Amniotic stem cell (primary cell): ENCODE measurements around the gene AP2M1.
"Not testable (repeated sequence)": the region's sequence is repeated elsewhere in the genome, so short reads cannot be mapped to it uniquely, and the experiment has no call there.

Source experiments
- DNase-seq: peaks from one replicate; lab custom pipeline; 2025; lab: John Stamatoyannopoulos, UW

Gene AP2M1

DNA sequence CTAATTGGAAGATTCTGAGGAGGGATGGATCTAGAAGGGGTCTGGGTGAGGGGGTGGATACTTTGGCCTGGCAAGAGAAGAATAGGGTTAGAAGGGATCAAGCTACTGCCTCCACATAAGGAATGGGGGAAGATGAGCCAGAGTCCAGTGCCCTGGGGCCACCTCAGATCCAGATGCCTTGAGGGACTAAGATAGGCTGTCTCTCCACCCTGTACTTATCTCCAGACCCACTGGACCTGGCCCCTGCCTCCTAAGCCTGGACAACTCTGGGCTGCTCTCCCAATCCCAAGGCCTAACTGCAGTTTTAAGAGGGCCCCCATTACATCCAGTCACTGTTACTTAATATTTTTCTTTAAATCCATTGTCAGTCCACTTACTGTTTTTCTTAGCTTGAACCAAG is 17.4 kb upstream of the AP2M1 start:
- DNase-seq = no peak

DNA sequence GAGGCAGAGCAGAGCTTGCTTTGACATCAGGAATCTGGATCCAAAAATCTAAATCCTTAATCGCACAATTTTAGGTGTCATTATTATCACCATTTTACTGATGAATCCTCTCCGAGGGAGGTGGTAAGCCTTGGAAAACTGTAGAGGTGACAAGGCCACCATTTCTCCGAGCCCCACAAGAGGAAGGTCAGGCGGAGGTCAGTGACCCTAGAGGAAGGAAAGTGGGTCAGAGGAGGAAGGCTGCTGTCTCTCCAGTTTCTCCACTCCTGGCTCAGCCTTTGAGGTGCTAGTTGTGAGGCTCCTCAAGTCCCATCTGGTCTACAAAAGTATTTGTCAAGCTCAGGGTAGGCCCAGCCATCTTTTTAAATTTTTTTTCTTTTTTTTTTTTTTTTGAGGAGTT is 16.3 kb upstream of the AP2M1 start:
- no peak for DNase-seq

DNA sequence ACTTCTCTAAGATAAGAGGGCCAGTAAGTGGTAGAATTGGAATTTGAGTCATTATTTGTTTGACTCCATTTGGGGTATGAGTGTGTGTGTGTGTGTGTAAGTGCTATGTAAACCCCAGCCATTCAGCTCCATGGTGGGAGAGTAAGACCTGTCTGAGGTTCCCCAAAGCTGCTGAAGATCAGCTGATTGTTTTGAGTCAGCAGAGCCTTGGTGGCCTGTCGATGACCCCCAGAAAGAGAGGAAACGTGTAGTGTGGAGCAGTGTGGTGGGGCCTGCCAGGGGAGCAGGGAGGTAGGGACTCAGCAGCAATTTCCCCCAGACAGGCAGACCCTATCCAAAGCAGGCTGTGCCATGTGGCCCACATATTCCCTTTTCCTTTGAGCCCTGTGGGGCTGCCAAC is 14.2 kb upstream of the AP2M1 start:
- no peak for DNase-seq

- DNase-seq = not testable (repeated sequence)
Observed at GRCh38 chr3:184162571-184163070, 12.0 kb upstream of the AP2M1 start.

DNA sequence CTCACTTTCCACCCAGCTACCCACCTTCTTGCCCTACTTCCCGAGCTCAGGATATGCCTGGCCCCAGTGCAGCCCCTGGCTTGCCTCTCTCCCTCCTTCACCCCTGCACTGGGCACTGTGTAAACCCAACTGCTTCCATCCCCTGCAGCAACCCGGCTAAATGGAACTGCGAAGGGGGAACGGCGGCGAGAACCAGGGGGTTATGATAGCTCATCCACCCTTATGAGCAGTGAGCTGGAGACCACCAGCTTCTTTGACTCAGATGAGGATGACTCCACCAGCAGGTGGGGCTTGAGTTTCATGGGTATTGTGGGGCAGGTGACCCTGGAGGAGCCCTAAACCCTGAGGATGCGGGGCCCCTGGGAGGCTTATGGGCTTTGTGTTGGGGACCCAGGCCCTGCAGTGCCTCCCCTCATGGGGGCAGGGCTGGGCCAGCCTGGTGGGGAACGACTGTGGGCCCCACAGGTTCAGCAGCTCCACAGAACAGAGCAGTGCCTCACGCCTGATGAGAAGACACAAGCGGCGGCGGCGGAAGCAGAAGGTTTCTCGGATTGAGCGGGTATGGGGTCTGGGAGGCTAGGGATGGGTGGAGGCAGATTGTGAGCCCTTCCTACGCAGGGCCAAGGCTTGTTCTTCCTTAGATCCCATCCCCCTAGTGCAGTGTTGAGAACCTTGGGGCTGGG is 9.9 kb upstream of the AP2M1 start:
- DNase-seq = no peak

GRCh38 chr3:184165543-184165942 is 9.1 kb upstream of the AP2M1 start:
- no peak for DNase-seq

DNA sequence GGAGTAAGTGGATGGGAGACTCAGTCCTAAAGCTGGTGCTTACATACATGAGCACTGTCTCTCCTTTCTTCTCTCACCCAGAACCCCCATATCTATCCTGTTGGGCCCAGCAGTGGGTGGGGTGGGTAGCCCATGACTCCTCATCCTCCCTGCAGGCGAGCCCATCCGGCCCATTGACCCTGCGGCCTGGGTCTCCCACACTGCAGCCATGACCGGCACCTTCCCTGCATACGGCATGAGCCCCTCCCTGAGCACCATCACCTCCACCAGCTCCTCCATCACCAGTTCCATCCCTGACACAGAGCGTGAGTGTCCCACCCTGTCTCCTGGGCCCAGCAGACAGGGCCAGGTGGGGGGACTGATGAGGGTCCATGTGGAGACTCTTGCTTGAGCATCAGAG is 8.0 kb upstream of the AP2M1 start:
- no peak for DNase-seq

DNA sequence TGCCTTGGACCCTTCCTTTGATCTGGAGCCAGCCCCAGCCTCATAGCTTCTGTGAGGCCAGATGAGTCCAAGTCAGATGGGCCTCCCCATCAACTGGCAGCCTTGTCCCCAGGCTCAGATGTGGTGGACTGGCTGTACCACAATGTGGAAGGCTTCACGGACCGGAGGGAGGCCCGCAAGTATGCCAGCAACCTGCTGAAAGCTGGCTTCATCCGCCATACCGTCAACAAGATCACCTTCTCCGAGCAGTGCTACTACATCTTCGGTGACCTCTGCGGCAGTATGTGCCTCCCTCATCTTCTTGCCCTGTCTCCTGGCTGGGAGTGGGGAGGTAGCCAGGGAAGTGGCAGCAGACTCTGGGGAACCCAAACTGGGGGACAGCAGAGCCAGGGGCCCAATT is 6.9 kb upstream of the AP2M1 start:
- no peak for DNase-seq

DNA sequence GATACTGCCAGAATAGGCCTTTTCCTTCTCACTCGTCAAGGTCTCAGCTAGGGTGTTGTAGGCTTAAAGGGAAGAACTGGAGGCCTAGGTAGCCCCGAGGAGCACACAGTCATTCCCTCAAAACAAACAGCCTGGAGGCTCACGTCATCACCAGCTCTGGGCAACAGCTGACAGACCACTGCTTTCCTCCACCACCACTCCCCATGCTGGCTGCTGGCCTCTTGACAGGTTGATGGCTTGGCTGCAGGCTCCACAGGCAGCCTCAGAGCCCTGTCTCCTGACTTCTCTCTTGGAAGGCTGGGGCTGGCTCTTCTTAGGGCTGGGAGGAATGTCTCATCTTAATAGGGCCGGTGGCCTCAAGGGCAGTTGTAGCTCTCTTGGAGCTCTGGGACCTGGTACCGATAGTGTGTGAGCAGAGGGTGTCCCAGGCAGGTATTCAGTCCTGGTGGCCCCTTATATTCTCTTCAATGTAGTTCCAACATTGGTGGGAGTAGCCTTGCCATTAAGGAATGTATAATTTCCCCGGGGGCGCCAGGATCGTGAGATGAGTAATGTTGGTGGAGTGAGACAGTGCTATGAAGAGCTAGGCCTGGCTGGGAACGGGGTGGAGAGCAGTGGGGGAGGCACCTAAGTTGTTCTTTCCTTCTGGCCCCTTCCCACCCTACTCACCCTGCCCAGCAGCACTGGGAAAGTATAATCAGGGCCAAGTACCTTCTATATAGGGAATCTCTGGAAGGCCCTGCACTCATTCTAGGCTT is 6.1 kb upstream of the AP2M1 start:
- peak; percentile 78 for DNase-seq

GRCh38 chr3:184169896-184170875 is 4.5 kb upstream of the AP2M1 start:
- DNase-seq = no peak

DNA sequence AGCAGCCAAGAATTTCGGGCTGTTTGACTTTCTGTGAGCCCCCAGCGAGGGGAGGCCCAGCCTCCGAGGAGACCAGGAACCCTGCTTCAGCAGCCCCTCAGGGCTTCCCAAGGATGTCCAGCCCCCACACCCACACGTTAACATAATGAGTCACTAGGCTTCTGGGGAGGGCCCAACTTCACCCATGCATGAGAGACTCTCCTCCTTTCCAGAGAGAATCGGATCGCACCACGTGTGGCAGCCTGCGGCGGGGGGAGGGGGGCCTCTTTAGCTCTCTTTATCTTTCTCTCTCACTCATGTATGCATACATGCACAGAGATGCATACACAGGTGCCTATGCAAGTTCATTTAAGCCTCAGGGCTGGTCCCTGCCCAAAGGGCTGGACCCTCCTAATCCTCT is 3.1 kb upstream of the AP2M1 start:
- DNase-seq = peak; percentile 71

DNA sequence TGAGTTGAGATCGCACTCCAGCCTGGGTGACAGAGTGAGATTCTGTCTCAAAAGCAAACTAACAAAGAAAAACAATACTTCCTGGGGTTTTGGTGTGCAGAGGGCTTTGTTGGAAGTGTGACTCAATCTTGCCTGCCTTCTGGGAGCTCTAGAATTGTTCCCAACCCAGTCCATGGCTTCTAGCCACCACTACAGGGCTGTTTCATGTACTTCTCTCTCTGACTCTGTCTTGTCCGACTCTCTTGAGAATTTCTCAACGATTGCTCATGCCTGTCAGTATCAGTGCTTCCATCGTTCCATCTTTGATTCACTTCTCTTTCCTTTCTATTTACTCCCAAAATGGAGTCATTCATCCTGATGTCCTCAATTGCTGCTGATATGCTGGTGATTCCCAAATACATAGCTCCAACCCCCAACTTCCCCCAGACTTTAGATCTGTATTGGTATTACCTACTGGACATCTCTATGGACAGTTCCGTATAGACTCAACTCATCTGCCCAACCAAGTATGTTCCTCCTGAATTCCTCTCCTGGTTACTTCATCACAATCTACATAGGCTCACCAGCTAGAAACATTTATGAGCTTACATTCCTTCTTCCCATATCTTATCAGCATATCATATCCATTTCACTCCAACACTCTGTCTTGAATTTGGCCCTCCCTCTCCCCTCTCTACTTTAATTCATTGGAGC is 1.8 kb upstream of the AP2M1 start:
- peak; percentile 70 for DNase-seq

DNA sequence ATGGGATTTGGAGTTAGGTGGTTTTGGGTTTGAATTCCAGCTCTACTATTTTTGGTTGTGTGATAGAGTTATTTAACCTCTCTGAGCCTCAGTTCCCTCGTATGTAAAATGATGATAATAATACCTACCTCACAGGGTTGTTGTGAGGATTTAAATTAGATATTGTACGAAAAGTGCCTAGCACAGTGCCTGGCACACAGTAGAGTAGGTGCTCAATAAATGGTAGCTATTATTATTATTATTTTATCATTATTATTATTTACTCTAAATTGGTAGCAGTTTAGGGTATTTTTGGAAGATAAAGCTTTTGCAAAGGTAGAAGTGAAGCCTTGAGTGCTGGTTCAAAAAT is 1.3 kb upstream of the AP2M1 start:
- DNase-seq = no peak

DNA sequence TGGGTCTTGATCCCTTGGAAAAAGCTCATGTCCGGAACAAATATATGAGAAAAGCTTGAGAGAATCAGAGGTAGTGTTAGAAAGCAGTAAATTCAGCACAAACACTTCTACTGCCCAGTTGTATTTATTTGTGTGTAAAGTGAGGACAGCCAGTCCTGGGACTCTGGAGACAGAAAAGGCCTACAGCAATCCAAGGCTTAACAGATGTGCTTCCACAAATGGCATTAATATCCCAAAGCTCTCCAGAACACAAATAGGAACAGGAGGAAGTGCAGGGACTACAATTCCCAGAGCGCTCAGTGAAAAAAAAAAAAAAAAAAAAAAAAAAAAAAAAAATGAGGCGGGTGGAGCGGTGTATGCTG is 390 bp upstream of the AP2M1 start:
- DNase-seq = no peak

DNA sequence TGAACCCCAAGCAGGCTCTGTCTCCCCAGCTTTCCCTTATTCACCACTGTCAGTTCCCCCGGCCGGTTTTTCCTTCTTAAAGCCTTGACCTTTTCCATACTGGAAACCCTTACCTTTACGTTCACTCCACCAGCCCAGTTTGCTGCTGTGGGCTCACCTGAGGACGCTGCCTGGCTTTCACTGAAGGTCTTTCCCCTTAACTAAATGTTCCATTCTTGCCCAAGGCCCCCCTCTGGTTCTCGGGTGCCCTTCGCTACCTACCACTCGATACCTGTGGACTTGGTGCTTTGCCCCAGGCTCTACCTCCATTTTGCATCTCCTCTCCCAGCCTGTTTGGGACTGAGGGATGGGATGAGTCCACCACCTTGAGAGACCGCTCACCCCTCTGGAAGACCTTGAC is 851 bp downstream of the AP2M1 start:
- DNase-seq = no peak

GRCh38 chr3:184175981-184176376 is 1.3 kb downstream of the AP2M1 start:
- DNase-seq = no peak

DNA sequence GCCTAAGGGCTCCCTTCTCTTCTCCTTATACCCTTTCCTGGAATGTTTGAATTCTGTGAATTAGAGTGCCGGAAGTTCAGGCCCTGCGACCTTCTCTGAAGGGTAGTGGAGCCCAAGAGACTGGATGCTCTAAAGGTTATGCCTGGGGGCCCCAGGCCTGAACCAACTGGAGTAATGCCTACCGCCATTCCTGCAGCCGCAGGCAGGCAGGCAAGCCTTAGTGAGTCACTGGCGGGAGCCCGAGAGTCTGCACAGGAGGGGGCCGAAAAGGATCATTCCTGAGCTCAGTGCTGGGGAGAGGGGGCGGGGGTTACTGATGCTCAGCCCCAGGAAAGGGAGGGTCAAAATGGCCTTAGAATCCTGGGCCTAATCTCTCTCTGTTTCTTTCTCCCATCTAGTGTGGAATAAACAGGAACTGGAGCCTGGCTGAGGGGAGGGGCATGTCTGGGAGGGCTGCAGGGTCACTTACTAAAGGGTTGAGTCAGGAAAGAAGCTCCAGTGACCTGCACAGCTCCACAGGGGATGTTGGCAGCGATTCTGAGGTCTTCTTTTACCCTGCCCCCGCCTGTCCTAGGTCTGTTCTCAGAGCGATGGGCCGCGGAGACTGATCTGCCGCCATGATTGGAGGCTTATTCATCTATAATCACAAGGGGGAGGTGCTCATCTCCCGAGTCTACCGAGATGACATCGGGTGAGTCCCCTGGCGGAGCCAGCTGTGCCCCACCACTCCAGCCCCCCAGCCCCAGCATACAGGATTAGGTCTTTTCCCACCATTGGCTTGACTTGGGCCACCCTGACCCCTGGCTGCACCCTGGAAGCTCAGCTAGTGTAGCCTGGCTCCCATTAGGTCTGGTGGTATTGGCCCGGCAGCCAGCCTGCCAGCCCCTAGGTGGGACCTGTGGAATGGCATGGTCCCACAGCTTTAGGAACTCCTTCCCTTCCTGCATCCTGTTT is 2.0 kb downstream of the AP2M1 start:
- peak; percentile 94 for DNase-seq

GRCh38 chr3:184177331-184177731 is 2.7 kb downstream of the AP2M1 start:
- DNase-seq = no peak

DNA sequence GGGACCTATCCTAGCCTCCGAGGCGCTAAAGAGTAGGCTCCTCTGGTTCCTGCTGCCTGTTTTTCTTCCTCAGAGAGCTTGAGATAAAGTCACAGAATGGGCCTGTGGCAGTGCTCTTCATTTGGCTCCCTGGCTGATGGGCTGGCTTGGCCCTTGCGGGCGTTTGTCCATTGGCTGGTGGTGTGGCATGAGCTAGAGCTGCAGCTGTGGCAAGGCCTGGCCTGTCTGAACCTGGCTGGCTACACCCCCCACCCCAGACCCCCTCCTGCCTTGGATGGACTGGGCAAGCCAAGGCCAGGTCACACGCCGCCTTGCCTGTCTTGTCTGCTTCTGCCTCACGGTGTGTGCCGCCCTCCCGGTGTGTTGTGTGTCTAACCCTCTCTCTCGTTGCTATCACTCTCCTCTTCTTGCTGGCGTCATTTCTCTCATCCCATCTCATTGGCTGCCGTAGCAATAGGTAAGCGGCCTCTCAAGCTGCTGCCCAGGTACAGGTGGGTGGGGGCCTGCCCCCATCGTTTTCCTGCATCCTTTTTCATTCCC is 3.2 kb downstream of the AP2M1 start:
- no peak for DNase-seq

DNA sequence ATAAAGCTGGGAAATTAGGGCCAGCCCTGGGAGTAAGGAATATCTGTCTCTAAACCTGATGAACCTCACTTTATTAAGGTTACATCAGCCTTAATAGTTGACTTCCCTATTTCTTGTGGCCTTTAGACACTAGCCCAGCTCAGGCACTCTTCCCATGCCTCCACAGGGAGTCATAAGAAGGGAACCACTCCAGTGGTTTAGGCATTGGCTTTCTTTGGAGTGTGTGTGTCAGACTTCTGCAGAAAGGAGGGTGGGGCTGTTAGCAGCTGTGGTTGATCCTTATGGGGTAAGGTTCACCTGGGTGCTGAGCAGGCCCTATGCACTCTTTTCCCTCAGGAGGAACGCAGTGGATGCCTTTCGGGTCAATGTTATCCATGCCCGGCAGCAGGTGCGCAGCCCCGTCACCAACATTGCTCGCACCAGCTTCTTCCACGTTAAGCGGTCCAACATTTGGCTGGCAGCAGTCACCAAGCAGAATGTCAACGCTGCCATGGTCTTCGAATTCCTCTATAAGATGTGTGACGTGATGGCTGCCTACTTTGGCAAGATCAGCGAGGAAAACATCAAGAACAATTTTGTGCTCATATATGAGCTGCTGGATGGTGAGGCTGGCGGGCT is 4.0 kb downstream of the AP2M1 start:
- DNase-seq = no peak
